Fibroblast of pulmonary artery (primary cell): ENCODE results near the gene UMAD1.
A peak's percentile ranks its signal among the peaks of the same experiment; 100 is the strongest.

Experiments used
- DNase-seq: peaks from one replicate; pipeline ENCODE4 v3.0.0-alpha.2; 2010; ENCODE audit warnings: low read depth
- H3K4me3 ChIP-seq: replicated peaks from 2 replicates; pipeline ENCODE4 v1.5.1; 2011; ENCODE audit warnings: low read depth, mild to moderate bottlenecking, control low read depth, low read length, moderate library complexity
- TF ChIP-seq, protein P1 (sequence below): IDR thresholded peaks from 2 replicates; pipeline ENCODE4 v1.5.1; 2011; ENCODE audit warnings: mild to moderate bottlenecking, control low read depth, low read length, inconsistent platforms; ENCODE audit errors: missing control alignments

The UMAD1 gene

DNA sequence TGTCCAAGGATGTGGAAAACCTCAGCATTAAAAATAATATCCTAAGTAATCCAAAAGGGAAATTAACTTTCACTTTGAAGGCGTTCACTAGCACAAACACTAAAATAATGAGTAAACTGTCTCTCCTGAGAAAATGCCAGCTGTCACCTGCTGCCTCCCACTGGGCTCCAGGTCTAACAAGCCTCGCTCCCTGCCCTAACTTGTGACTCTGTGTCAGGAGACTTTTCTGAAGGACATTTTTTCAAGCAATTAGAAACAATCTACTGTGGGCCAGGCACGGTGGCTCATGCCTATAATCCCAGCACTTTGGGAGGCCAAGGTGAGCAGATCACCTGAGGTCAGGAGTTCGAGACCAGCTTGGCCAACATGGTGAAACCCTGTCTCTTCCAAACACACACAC is 255.2 kb downstream of the UMAD1 start:
- H3K4me3 ChIP-seq, result no peak overlapping the region
- DNase-seq, result no peak
- TF ChIP-seq, protein P1, sequence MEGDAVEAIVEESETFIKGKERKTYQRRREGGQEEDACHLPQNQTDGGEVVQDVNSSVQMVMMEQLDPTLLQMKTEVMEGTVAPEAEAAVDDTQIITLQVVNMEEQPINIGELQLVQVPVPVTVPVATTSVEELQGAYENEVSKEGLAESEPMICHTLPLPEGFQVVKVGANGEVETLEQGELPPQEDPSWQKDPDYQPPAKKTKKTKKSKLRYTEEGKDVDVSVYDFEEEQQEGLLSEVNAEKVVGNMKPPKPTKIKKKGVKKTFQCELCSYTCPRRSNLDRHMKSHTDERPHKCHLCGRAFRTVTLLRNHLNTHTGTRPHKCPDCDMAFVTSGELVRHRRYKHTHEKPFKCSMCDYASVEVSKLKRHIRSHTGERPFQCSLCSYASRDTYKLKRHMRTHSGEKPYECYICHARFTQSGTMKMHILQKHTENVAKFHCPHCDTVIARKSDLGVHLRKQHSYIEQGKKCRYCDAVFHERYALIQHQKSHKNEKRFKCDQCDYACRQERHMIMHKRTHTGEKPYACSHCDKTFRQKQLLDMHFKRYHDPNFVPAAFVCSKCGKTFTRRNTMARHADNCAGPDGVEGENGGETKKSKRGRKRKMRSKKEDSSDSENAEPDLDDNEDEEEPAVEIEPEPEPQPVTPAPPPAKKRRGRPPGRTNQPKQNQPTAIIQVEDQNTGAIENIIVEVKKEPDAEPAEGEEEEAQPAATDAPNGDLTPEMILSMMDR, result no peak

DNA sequence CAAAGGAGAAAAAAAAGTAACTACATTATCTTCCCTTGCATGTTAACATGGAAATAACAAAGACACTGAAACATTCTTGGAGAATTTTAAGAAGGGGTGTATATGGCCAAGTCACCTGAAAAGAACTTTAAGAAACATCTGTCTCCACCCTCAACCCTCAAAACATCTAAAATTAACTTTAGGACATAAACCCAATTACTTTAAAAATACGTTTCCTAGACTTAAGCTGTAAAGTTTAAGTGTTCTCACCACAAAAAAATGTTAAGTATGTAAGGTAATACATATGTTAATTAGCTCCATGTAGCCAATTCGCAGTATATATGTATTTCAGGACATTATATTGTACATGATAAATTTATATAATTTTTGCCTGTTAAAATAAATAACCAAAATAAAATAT is 257.0 kb downstream of the UMAD1 start:
- DNase-seq, result no peak
- H3K4me3 ChIP-seq, result no peak overlapping the region
- TF ChIP-seq, protein P1, result no peak

DNA sequence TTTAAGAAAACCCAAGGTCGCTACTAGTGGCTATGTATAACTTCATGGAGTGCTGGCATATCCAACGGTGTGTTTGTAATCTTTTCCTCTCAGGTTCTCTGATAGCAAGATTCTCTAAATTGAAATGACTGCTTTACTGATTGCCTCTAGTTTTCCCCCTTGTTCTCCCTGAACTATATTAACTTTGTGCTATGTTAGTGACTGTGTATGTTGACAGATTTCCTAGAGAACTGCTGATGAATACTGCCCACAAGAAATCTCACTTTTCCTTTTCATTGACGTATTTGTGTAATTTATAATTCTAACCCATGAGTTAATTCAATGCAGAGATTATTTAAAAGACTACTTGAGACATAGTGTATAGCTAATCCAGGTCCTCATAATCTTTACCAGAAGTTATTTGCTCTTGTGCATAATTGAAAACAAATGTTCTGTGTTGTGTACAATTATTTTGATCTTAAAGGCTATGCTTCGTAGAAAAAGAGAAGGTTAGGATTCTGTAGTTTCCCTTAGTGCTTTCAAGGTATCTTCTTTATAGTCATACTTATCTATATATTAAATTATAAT is 257.5 kb downstream of the UMAD1 start:
- no peak for DNase-seq
- TF ChIP-seq, protein P1, result no peak
- no peak overlapping the region for H3K4me3 ChIP-seq

DNA sequence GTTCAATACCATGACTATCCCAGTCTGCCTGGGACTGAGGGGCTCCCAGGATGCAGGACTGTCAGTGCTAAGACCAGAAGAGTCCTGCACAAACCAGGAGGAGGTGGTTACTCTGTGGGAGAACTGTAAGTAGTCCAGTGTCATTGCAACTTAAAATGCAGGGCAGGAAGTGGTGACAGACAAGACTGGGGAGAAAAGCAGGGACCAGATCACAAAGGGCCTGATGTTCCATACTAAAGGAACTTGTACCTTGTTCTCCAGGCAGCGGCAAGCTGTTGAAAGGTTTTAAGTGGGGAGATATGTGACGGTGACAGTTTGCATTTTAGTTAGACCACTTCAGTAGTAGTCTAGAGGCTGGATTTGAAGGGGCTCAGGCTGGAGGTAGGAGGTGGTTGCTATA is 262.3 kb downstream of the UMAD1 start:
- H3K4me3 ChIP-seq, result no peak overlapping the region
- DNase-seq, result no peak
- TF ChIP-seq, protein P1, result no peak

DNA sequence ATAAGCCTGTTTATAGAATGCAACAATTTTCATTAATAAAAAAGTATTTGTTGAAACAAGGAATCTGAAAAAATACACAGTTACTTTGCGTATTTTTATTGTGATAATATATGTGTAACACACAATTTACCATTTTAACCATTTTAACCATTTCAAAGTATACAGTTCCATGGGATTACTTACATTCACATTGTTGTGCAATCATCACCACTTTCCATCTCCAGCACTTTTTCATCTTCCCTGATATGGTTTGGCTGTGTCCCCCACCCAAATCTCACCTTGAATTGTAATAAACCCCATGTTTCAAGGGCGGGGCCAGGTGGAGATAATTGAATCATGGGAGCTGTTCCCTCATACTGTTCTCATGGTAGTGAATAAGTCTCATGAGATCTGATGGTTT is 266.8 kb downstream of the UMAD1 start:
- TF ChIP-seq, protein P1, result no peak
- H3K4me3 ChIP-seq, result no peak overlapping the region
- DNase-seq, result no peak

DNA sequence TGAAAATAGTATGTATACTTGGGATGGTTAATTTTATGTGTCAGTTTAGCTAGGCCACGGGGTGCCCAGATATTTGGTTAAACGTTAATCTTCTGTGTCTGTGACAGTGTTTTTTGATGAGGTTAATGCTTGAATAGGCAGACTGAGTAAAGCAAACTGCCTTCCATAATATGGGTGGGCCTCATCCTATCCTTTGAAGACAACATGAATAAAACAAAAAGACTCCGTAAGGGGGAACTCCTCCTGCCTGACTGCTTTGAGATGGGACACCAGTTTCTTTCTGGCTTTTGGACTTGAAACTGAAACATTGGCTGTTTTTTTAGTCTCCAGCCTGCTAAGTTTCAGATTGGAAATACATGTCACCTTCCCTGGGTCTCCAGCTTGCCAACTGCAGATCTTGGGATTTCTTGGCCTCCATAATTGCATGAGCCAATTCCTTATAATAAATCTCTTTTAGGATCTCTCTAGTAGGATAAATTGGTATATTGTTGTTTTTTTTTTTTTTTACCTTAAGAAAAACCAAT is 268.1 kb downstream of the UMAD1 start:
- no peak overlapping the region for H3K4me3 ChIP-seq
- TF ChIP-seq, protein P1, result no peak
- DNase-seq, result no peak

DNA sequence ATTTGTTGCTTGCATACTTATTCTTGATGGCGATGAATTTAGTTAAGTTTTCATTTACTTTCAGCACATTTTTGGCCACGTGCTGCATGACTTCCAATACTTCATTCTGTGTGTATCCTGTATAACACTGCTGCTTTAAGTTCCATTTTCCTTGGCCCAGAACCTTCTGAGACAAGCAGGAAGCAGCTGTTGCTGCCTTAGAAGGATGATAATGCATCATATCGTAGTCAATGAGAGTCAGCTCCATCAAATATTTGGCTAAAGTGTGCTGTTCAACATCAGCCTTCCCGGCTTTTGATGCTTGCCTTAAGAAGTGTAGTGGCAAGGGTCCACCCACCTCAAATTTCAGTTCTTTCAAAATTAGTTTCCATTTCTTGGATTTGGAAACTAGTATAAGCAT is 268.8 kb downstream of the UMAD1 start:
- peak; percentile 6 for DNase-seq
- TF ChIP-seq, protein P1, result no peak
- H3K4me3 ChIP-seq, result no peak overlapping the region
